ENCODE data around the gene EIF3F. TPM values are rescaled to one million over a fixed set of nuclear protein-coding genes. Genes with fewer than 3 reads are reported as not detected.

EIF3F gene
- total and polyA plus RNA-seq, 10 of the 15 experiments (the other 5 are each of a cell fraction or from before 2014, with no cell fraction given) = 81.3 to 461 (median 213) TPM

DNA sequence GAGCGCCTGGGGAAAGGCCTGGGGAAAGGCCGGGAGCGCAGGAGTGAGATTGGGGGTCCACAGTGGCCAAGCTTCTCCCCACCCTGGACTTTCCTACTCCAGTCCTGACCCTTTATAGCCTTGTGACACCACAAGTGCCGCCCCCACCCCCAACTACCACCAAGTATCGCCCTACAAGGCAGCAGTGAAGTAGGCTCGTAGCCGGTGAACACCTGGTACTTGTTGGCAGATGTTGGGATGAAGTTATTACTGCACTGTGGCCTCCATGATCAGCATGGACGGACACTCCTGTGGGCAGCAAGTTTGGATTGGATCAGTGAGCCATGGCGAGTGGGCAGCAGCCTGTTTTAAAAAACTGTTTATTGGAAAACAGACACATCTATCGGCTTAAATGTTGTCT is 45.0 kb downstream of the EIF3F start:
- DNase-seq (ENCODE audit: low read depth, low spot score) (no peak), ATAC-seq (no peak), FAIRE-seq (no peak)
- no peak overlapping the region for H3K4me2 ChIP-seq (ENCODE audit: control insufficient read depth, insufficient read depth)
- no peaks in the 10 kb centered on the region for H4K20me1 ChIP-seq (ENCODE audit: control insufficient read depth, insufficient read depth)
- H3K4me3 ChIP-seq = no peak overlapping the region
- no peaks in the 10 kb centered on the region for H3K79me2 ChIP-seq (ENCODE audit: control insufficient read depth, insufficient read depth, low read length)
- ChIA-PET RAD21 (ENCODE audit: unreplicated experiment) (interaction anchor here (4.1 kb wide), 1 partner anchor 67 kb away, joined by 30 read pairs; no protein-coding TSS in a partner anchor), CTCF (interaction anchor here (1.3 to 3.6 kb wide), 7 partner anchors 11 to 67 kb away, joined by 3 to 77 read pairs (median 16); no protein-coding TSS in a partner anchor), POLR2A (no interaction called here), SMC1A (ENCODE audit: uncharacterized antibody, unreplicated experiment) (interaction anchor here (0.9 to 2.7 kb wide), 4 partner anchors 26 to 65 kb away, joined by 3 to 19 read pairs (median 8); no protein-coding TSS in a partner anchor)
- no peak overlapping the region for H2AFZ ChIP-seq (ENCODE audit: control insufficient read depth, low read depth, low read length)
- H3K27ac ChIP-seq (ENCODE audit: control insufficient read depth, insufficient read depth) = no peak overlapping the region
- intact Hi-C loops (cut with micrococcal nuclease; ENCODE audit: unreplicated experiment) (loop anchor here (10.0 kb wide), 1 partner anchor 173 kb away; no protein-coding TSS in a partner anchor), in situ Hi-C loops (cut with MboI) (no loop called here)
- H3K36me3 ChIP-seq (ENCODE audit: control insufficient read depth in 2 of 2, insufficient read depth in 2 of 2, low read length in 1 of 2) = no peaks in the 10 kb centered on the region
- no TSS peak for BruUV-seq (replicated peaks)
- 52% methylated on average over 10 of the region's 10 CpGs for WGBS (ENCODE audit: insufficient coverage, insufficient replicate concordance, low lambda C conversion rate, missing lambda C conversion rate)
- TF ChIP-seq NKRF (conservative IDR thresholded peaks at IDR 0.05) (no peak), RB1 (IDR thresholded peaks at IDR 0.05; ENCODE audit: borderline replicate concordance) (no peak), ZBTB33 (IDR thresholded peaks at IDR 0.05) (no peak), ZNF207 (IDR thresholded peaks at IDR 0.05; ENCODE audit: borderline replicate concordance) (no peak), POLR2AphosphoS5 (IDR thresholded peaks at IDR 0.05; ENCODE audit: low read length) (no peak)
- TF ChIP-seq, protein P1, sequence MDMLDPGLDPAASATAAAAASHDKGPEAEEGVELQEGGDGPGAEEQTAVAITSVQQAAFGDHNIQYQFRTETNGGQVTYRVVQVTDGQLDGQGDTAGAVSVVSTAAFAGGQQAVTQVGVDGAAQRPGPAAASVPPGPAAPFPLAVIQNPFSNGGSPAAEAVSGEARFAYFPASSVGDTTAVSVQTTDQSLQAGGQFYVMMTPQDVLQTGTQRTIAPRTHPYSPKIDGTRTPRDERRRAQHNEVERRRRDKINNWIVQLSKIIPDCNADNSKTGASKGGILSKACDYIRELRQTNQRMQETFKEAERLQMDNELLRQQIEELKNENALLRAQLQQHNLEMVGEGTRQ (IDR thresholded peaks at IDR 0.05; ENCODE audit: borderline replicate concordance, low read depth, low read length) = no peak
- no peak overlapping the region for H3K9ac ChIP-seq (ENCODE audit: control insufficient read depth, insufficient read depth, low read length)
- H3K4me1 ChIP-seq (ENCODE audit: control insufficient read depth, insufficient read depth, low read length) = no peaks in the 10 kb centered on the region
- no peaks in the 10 kb centered on the region for H3K9me3 ChIP-seq (replicated peaks; ENCODE audit: control insufficient read depth, insufficient read depth, low read length)
- H3K27me3 ChIP-seq (replicated peaks in 1 of 2; ENCODE audit: control insufficient read depth in 2 of 2, insufficient read depth in 2 of 2, low read length in 1 of 2) = no peaks in the 10 kb centered on the region; a peak in 1 of 4 replicates
